Measurements from ENCODE around the gene PCNA. TPM values are rescaled to one million over a fixed set of nuclear protein-coding genes. Genes with fewer than 3 reads are reported as not detected.
"Not testable (repeated sequence)": the region's sequence is repeated elsewhere in the genome, so short reads cannot be mapped to it uniquely, and the experiment has no call there.

PCNA gene
- total RNA-seq, 1 donor from 2014 or later, result 16.7 TPM

DNA sequence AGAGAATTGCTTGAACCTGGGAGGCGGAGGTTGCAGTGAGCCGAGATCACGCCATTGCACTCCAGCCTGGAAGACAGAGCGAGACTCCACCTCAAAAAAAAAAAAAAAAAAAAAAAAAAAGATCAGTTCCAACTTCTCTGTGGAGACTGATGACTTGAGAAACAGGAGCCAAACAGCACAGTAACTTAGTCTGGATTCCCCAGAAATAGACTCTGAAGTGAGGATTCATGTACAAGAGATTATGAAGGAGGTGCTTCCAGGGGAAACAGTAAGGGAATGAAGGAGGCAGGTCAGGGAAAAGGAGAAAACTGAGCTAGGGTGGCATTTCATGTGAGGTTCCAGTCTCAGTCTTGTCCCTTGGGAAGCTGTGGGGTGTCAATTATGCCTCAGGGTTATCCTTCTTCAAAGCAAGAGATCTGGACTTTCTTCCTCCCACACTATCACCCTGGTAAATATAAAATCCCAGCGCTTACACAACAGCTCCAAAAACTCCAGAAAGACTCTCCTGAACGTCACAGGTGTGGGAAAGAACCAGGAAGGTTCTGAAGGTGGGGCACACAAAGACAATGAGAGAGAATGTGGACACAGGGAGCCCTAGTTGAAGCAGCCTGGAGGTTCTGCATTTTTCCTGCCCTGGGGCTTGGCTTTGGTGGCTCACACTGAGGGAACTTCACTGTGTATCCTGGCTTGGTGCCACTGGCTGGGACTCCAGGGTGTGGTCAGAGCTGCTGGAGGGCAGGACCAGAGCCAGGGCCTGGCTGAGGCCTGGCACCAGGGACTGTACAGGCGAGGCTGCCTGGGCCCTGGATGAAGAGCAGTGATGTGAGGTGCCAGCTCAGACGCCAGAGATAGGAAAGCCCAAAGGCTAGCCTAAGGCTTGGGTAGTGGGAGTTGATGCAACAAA lies 46.8 kb downstream of the PCNA start:
- intact Hi-C loops (cut with DNase I), result no loop called here
- DNase-seq (ENCODE audit: low spot score), result peak; percentile 92

DNA sequence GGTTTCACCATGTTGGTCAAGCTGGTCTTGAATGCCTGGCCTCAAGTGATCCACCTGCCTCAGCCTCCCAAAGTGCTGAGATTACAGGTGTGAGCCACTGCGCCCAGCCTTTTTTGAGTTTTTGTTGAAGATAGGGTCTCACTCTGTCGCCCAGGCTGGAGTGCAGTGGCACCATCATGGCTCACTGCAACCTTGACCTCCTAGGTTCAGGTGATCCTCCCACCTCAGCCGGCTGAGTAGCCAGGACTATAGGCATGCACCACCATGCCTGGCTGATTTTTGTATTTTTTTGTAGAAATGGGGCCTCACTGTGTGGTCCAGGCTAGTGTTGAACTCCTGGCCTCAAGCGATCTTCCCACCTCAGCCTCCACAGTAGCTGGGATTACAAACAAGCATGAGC lies 47.8 kb downstream of the PCNA start:
- intact Hi-C loops (cut with DNase I); DNase-seq (ENCODE audit: low spot score): not testable (repeated sequence)

- no peak for DNase-seq (ENCODE audit: low spot score)
- intact Hi-C loops (cut with DNase I), result no loop called here
Measured at GRCh38 chr20:5070570-5070969, 49.2 kb downstream of the PCNA start.

DNA sequence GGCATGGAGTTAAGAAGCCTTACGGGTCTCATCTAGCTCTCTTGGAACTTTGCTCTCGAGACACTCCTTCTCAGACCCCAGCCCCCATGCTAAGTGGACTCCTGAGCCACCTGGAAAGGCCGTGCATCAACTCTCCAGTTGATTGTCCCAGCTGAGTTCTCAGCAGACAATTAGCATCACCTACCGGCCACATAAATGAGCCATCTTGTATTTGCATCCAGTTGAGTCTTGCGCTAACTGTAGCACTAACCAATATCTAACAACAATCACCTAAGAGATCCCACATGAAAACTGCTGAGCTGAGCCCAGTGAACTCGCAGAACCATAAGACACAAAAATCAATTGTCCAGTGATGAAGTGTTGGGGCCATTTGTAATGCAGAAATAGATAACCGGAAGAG lies 49.7 kb downstream of the PCNA start:
- intact Hi-C loops (cut with DNase I), result no loop called here

DNA sequence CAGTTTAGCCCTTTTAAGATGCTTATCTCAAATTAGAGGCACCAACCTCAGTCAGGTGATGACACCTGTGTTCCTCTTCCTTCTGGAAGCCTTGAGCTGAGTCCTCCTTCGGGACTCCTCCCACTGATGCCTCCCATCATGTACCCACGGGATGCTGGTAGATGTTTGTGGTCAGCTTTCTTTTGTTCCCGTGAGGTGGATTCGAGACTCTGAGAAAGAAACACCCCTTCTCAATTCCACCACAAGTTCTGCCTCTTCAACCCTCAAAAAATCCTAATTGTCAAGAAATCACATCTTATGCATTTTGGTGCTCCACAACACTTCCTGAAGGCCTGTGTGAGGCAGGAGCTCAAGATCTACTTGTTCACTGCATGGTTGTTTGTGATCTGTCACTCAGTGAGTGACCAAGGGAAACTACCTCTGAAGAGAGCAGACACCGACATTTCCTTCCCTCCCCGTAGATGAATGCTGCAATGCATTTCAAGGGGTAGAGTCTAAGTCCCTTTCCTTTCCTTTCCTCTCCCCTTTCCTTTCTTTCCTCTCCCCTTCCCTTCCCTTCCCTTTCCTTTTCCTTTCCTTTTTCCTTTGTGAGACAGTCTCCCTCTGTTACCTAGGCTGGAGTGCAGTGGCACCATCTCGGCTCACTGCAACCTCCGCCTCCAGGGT lies 50.5 kb downstream of the PCNA start:
- intact Hi-C loops (cut with DNase I), result no loop called here

More for the DNA sequence above, 49.7 kb downstream of the PCNA start:
- no peak for DNase-seq (ENCODE audit: low spot score)

GRCh38 chr20:5067877-5068645 lies 51.7 kb downstream of the PCNA start:
- no peak for DNase-seq (ENCODE audit: low spot score)
- intact Hi-C loops (cut with DNase I), result no loop called here

More for the DNA sequence above, 50.5 kb downstream of the PCNA start:
- no peak for DNase-seq (ENCODE audit: low spot score)

DNA sequence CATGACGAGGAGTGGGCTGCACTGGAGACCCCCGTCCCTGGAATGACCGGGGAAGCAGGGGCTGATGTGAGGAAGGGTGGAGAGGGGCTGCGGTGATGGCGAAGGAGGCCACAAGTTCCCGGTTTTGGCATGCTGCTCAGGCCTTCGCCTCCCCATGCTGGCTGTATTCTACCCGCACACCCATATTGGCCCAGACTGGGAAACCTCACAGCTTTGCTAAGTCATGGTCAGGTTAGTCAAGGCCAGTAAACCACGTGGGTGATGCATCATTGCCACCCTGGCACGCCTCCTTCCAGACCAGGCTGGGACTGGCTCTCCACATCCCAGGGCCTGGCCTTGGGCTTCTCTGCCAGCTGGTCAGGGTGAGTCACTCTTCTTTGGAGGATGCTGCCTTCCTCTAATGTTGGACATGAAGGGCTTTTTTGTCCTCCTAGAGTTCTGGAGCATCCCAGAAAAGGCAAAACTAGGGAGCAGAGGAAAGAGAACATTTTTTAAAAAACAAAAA lies 53.8 kb downstream of the PCNA start:
- intact Hi-C loops (cut with DNase I), result no loop called here
- DNase-seq (ENCODE audit: low spot score), result peak; percentile 88

DNA sequence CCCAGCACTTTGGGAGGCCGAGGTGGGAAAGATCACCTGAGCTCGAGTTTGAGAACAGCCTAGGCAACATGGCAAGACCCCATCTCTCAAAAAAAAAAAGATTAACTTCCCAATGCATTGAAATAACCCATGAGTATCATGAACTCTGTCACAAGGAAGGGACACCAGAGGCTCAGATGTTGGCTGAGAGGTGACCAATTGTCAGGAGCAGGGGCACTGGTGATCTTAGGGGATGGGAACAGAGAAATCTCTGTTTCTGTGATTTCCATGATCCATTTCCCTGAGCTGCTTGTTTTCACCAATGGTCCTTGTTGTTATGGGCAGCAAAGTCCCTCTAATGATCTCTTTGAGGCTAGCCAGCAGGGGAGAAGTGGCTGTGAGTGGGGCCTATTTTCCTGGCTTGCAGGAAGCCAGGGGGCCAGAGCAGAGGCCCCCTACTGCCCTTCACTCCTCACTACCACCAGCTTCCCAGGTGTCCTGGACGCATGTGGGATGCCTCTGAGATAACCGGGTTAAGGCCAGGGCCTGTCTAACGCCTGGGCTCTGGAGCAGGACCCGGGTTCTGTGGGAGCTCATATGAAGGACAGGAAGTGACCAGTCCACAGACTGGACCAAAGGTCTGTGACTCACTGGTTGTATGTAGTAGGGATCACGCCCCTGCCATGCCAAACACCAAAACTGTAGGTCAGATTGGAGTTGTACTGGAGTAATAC lies 54.4 kb downstream of the PCNA start:
- intact Hi-C loops (cut with DNase I), result no loop called here
- no peak for DNase-seq (ENCODE audit: low spot score)

Other genes starting within 250 kb of the PCNA start
- 10.0 TPM for gene SLC23A2, start 118.4 kb downstream of the PCNA start, total RNA-seq
- gene TMEM230, start 6.9 kb downstream of the PCNA start, total RNA-seq, result 74.9 TPM
- 84.0 TPM for gene CDS2, start 7.0 kb upstream of the PCNA start, total RNA-seq
- gene PROKR2, start 197.0 kb upstream of the PCNA start, total RNA-seq, result not detected